ENCODE measurements around the gene ASAH2B. TPM values are rescaled to one million over a fixed set of nuclear protein-coding genes. Genes with fewer than 3 reads are reported as not detected.
A peak's percentile ranks its signal among the peaks of the same experiment; 100 is the strongest.

The ASAH2B gene
- total RNA-seq, 1 experiment from 2014 or later = 8.6 TPM

GRCh38 chr10:50805981-50806622 lies 66.4 kb downstream of the ASAH2B start:
- H3T11ph ChIP-seq (ENCODE audit: low read length) = no peak overlapping the region
- H3K4me1 Mint-ChIP-seq = peaks cover 19 to 22% of the 10 kb centered on the region in 2 experiments
- H3K36me3 Mint-ChIP-seq (ENCODE audit: insufficient read depth in 1 of 3, low read depth in 3 of 3) = no peaks in the 10 kb centered on the region
- no peak overlapping the region for H2BK120ac ChIP-seq (ENCODE audit: low read depth, low read length, poor library complexity, severe bottlenecking)
- no peaks in the 10 kb centered on the region for H3K27me3 ChIP-seq (ENCODE audit: insufficient read depth, low read length)
- no peak overlapping the region for H3K4me2 ChIP-seq (ENCODE audit: insufficient read depth, insufficient read length, low read length)
- no peaks in the 10 kb centered on the region for H3K23me2 ChIP-seq (ENCODE audit: insufficient read length, low read depth, low read length, poor library complexity, severe bottlenecking)
- H3K27ac Mint-ChIP-seq = peak overlapping the region; percentile 56 to 65 (median 60); a peak in 5 of 7 replicates
- no peak overlapping the region for H4K8ac ChIP-seq (replicated peaks; ENCODE audit: insufficient read length, low read depth, low read length)
- H4K91ac ChIP-seq (ENCODE audit: insufficient read length, low read depth, low read length) = no peak overlapping the region
- H2BK5ac ChIP-seq (ENCODE audit: insufficient read length, low read length) = no peak overlapping the region
- no peaks in the 10 kb centered on the region for H4K20me1 ChIP-seq (ENCODE audit: control insufficient read depth, insufficient read depth, insufficient read length)
- H3K56ac ChIP-seq (ENCODE audit: insufficient read length, low read depth, low read length) = no peak overlapping the region
- no peak overlapping the region for H3K23ac ChIP-seq (ENCODE audit: insufficient read length, low read depth, low read length)
- H3K4ac ChIP-seq (ENCODE audit: low read depth, low read length) = no peak overlapping the region
- no peaks in the 10 kb centered on the region for H3K27me3 Mint-ChIP-seq (ENCODE audit: low read depth)
- no peak for DNase-seq
- no peak overlapping the region for H4K5ac ChIP-seq (ENCODE audit: insufficient read length, low read depth, low read length)
- no peak overlapping the region for H2BK15ac ChIP-seq (ENCODE audit: low read depth, low read length)
- H2BK20ac ChIP-seq (ENCODE audit: low read depth, low read length, poor library complexity, severe bottlenecking) = no peak overlapping the region
- H3K18ac ChIP-seq (ENCODE audit: insufficient read length, low read depth, low read length) = no peak overlapping the region
- H2AFZ ChIP-seq (ENCODE audit: low read length) = peak overlapping the region; percentile 67
- H3K9me3 Mint-ChIP-seq = no peaks in the 10 kb centered on the region
- H3K27ac ChIP-seq (ENCODE audit: insufficient read length, low read depth, low read length) = no peak overlapping the region
- H3K4me1 ChIP-seq (ENCODE audit: insufficient read depth, low read length) = peaks cover 3% of the 10 kb centered on the region; the same call in 1 of the 2 replicates
- no peak overlapping the region for H2AK5ac ChIP-seq (ENCODE audit: insufficient read length, low read length)
- no peaks in the 10 kb centered on the region for H3K9me3 ChIP-seq (ENCODE audit: control insufficient read depth, low read depth, low read length)
- TF ChIP-seq CTCF (conservative IDR thresholded peaks at IDR 0.05) = no peak
- H2BK12ac ChIP-seq (ENCODE audit: insufficient read length, low read depth, low read length) = no peak overlapping the region
- no peak overlapping the region for H3K9ac ChIP-seq (ENCODE audit: extremely low read depth, insufficient read length, low read length)
- no peak overlapping the region for H3K14ac ChIP-seq (ENCODE audit: insufficient read depth, low read length)
- no peaks in the 10 kb centered on the region for H3K79me1 ChIP-seq (ENCODE audit: insufficient read depth, low read depth, low read length, poor library complexity, severe bottlenecking)
- no peak overlapping the region for H3K4me3 Mint-ChIP-seq
- no peaks in the 10 kb centered on the region for H3K79me2 ChIP-seq (ENCODE audit: insufficient read depth, low read length)
- WGBS (ENCODE audit: extremely low coverage, insufficient read length, low lambda C conversion rate) = no CpG with 5 or more reads among the region's 2 CpGs

Data from H9 (cell line).